Osteocyte (in vitro differentiated cells): Measurements from ENCODE around the gene CMIP. TPM values are rescaled to one million over a fixed set of nuclear protein-coding genes. Genes with fewer than 3 reads are reported as not detected.

Experiments used
- DNase-seq: peaks from one replicate; pipeline ENCODE4 v3.0.0; 2021; ENCODE audit warnings: mixed read lengths; ENCODE audit not compliant: unreplicated experiment; ENCODE audit errors: extremely low spot score
- H3K27ac Mint-ChIP-seq: one replicate; pipeline ENCODE4 v1.8.0; 2021; ENCODE audit warnings: mild to moderate bottlenecking, mixed read lengths; ENCODE audit not compliant: unreplicated experiment
- H3K27me3 Mint-ChIP-seq: one replicate; pipeline ENCODE4 v1.8.0; 2021; ENCODE audit warnings: mixed read lengths; ENCODE audit not compliant: unreplicated experiment
- H3K36me3 Mint-ChIP-seq: one replicate; pipeline ENCODE4 v1.8.0; 2021; ENCODE audit warnings: mixed read lengths; ENCODE audit not compliant: unreplicated experiment
- H3K4me1 Mint-ChIP-seq: one replicate; pipeline ENCODE4 v1.8.0; 2021; ENCODE audit warnings: mixed read lengths; ENCODE audit not compliant: unreplicated experiment
- H3K4me3 Mint-ChIP-seq: one replicate; pipeline ENCODE4 v1.8.0; 2021; ENCODE audit warnings: mild to moderate bottlenecking, moderate library complexity, mixed read lengths; ENCODE audit not compliant: unreplicated experiment
- H3K9me3 Mint-ChIP-seq: one replicate; pipeline ENCODE4 v1.8.0; 2021; ENCODE audit warnings: mixed read lengths; ENCODE audit not compliant: unreplicated experiment
- total RNA-seq: library from RNA; stranded (reverse); gene quantifications from 2 replicates; pipeline ENCODE4 v1.2.1, GENCODE V29; 2021
- TF ChIP-seq, protein P1 (sequence below): fragments of 200-600 bp; sonication (generic); IDR thresholded peaks from 2 replicates; pipeline ENCODE4 v1.5.0; 2021; ENCODE audit warnings: antibody characterized with exemption, mild to moderate bottlenecking, moderate library complexity

CMIP gene
- total RNA-seq, 1 donor from 2014 or later, result 38.0 TPM

DNA sequence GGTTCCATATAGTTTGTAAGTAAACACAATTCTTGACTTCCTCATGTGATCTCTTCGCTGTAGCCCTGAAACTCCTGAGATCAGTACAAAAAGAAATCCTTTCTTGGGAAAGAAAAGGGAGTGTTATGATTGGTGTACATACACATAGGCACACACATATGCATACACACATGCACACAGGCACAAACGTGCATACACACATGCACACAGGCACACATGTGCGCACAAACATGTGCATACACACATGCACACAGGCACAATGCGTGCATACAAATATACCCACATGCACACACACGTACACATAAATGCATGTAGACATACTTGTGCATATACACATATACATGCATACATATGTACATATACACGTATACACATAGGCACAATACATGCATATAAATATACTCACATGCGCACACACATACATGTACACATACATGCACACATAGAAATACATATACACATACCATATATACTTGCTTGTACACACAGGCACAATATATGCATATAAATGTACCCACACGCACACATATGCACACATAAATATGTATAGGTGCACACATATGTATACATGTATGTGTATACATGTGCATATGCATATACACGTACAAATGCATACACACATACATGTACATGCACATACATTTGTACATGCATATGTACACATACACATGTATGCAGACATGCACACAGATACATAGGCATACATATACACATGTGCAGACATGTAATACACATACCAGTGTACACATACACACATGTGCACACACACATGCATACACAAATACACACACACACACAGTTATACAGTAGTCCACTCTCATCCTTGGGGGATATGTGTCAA lies 26.4 kb downstream of the CMIP start:
- no peak overlapping the region for H3K27ac Mint-ChIP-seq
- no peak overlapping the region for H3K4me3 Mint-ChIP-seq
- H3K9me3 Mint-ChIP-seq, result no peaks in the 10 kb centered on the region
- H3K4me1 Mint-ChIP-seq, result peaks cover 50% of the 10 kb centered on the region
- H3K36me3 Mint-ChIP-seq, result no peaks in the 10 kb centered on the region
- DNase-seq, result no peak
- no peaks in the 10 kb centered on the region for H3K27me3 Mint-ChIP-seq
- TF ChIP-seq, protein P1, sequence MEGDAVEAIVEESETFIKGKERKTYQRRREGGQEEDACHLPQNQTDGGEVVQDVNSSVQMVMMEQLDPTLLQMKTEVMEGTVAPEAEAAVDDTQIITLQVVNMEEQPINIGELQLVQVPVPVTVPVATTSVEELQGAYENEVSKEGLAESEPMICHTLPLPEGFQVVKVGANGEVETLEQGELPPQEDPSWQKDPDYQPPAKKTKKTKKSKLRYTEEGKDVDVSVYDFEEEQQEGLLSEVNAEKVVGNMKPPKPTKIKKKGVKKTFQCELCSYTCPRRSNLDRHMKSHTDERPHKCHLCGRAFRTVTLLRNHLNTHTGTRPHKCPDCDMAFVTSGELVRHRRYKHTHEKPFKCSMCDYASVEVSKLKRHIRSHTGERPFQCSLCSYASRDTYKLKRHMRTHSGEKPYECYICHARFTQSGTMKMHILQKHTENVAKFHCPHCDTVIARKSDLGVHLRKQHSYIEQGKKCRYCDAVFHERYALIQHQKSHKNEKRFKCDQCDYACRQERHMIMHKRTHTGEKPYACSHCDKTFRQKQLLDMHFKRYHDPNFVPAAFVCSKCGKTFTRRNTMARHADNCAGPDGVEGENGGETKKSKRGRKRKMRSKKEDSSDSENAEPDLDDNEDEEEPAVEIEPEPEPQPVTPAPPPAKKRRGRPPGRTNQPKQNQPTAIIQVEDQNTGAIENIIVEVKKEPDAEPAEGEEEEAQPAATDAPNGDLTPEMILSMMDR, result no peak

DNA sequence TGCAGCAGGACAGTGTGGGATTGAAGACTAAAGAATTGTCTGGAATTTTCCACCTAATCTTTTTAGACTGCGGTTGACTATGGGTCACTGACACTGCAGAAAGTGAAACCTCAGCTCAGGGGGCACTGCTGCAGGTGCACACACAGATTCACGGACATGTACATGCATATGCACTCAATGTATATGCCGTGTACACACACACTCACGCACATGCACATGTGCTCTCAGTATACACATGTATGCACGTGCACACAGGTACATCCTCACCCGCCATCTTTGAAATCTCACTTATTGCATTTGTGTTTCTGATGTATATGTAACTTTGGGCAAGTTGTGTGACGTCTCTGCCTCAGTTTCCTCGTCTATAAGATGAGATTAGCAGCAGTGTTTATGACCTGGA lies 27.3 kb downstream of the CMIP start:
- H3K27me3 Mint-ChIP-seq, result no peaks in the 10 kb centered on the region
- H3K4me3 Mint-ChIP-seq, result no peak overlapping the region
- no peak overlapping the region for H3K27ac Mint-ChIP-seq
- H3K9me3 Mint-ChIP-seq, result no peaks in the 10 kb centered on the region
- H3K4me1 Mint-ChIP-seq, result peaks cover 52% of the 10 kb centered on the region
- TF ChIP-seq, protein P1, result no peak
- no peak for DNase-seq
- no peaks in the 10 kb centered on the region for H3K36me3 Mint-ChIP-seq

GRCh38 chr16:81472391-81472790 lies 27.8 kb downstream of the CMIP start:
- no peak overlapping the region for H3K4me3 Mint-ChIP-seq
- H3K36me3 Mint-ChIP-seq, result no peaks in the 10 kb centered on the region
- no peak for DNase-seq
- H3K4me1 Mint-ChIP-seq, result peaks cover 52% of the 10 kb centered on the region
- H3K27me3 Mint-ChIP-seq, result no peaks in the 10 kb centered on the region
- no peaks in the 10 kb centered on the region for H3K9me3 Mint-ChIP-seq
- no peak overlapping the region for H3K27ac Mint-ChIP-seq
- TF ChIP-seq, protein P1, result no peak

- Mint-ChIP-seq H3K27me3 (no peaks in the 10 kb centered on the region), H3K4me3 (no peak overlapping the region), H3K4me1 (peaks cover 52% of the 10 kb centered on the region), H3K36me3 (peaks cover 1% of the 10 kb centered on the region), H3K27ac (peak overlapping the region; percentile 84), H3K9me3 (no peaks in the 10 kb centered on the region)
- DNase-seq, result no peak
- TF ChIP-seq, protein P1, result no peak
Measured at GRCh38 chr16:81473066-81473488, 28.5 kb downstream of the CMIP start.

DNA sequence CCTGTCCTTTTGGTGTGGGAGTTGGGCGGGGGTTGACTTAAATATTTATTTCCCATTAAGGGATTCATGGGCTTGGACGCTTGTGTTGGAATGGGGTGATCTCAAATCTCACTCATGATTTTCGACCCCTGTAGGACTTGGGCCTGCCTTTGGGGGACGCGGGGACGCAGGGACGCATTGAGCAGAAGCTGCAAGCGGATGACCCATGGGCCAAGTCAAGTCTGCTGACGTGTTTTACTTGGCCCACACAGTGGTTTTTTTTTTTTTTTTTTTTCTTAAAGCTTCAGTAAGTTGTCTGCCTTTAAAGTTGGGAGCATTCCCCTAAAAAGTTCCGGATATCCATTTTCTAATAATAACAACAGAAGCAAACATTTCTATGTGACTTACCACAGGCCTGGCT lies 28.9 kb downstream of the CMIP start:
- TF ChIP-seq, protein P1, result no peak
- Mint-ChIP-seq H3K9me3 (no peaks in the 10 kb centered on the region), H3K4me1 (peaks cover 57% of the 10 kb centered on the region), H3K36me3 (peaks cover 1% of the 10 kb centered on the region), H3K27me3 (no peaks in the 10 kb centered on the region), H3K4me3 (no peak overlapping the region), H3K27ac (peak overlapping the region; percentile 84)
- DNase-seq, result no peak
